ENCODE results near the gene CACNA1B.

The CACNA1B gene

GRCh38 chr9:137977571-137978261 is 100.1 kb downstream of the CACNA1B start:
- Histone ChIP-seq H3K27me3 (ENCODE audit: control insufficient read depth, insufficient read depth, low read length) (no peaks in the 10 kb centered on the region), H3K27ac (ENCODE audit: low read depth, low read length) (no peak overlapping the region), H3K9ac (ENCODE audit: low read depth, low read length) (no peak overlapping the region), H3K4me1 (ENCODE audit: control insufficient read depth, insufficient read depth, low read length) (no peaks in the 10 kb centered on the region), H3K36me3 (ENCODE audit: control insufficient read depth, insufficient read depth, low read length) (peaks cover 23% of the 10 kb centered on the region; the same call in 1 of the 2 replicates), H3K9me3 (ENCODE audit: control insufficient read depth, insufficient read depth, low read length) (no peaks in the 10 kb centered on the region), H3K4me3 (ENCODE audit: low read depth, low read length) (no peak overlapping the region)

GRCh38 chr9:137978262-137978714 is 100.7 kb downstream of the CACNA1B start:
- Histone ChIP-seq H3K4me3 (ENCODE audit: low read depth, low read length) (no peak overlapping the region), H3K9ac (ENCODE audit: low read depth, low read length) (no peak overlapping the region), H3K36me3 (ENCODE audit: control insufficient read depth, insufficient read depth, low read length) (peaks cover 26% of the 10 kb centered on the region; the same call in 1 of the 2 replicates), H3K9me3 (ENCODE audit: control insufficient read depth, insufficient read depth, low read length) (no peaks in the 10 kb centered on the region), H3K27ac (ENCODE audit: low read depth, low read length) (no peak overlapping the region), H3K4me1 (ENCODE audit: control insufficient read depth, insufficient read depth, low read length) (no peaks in the 10 kb centered on the region), H3K27me3 (ENCODE audit: control insufficient read depth, insufficient read depth, low read length) (no peaks in the 10 kb centered on the region)

- Histone ChIP-seq H3K9ac (ENCODE audit: low read depth, low read length) (no peak overlapping the region), H3K27ac (ENCODE audit: low read depth, low read length) (no peak overlapping the region), H3K4me1 (ENCODE audit: control insufficient read depth, insufficient read depth, low read length) (no peaks in the 10 kb centered on the region), H3K9me3 (ENCODE audit: control insufficient read depth, insufficient read depth, low read length) (peaks cover under 1% of the 10 kb centered on the region; the same call in 1 of the 2 replicates), H3K27me3 (ENCODE audit: control insufficient read depth, insufficient read depth, low read length) (no peaks in the 10 kb centered on the region), H3K36me3 (ENCODE audit: control insufficient read depth, insufficient read depth, low read length) (peaks cover 38% of the 10 kb centered on the region), H3K4me3 (ENCODE audit: low read depth, low read length) (no peak overlapping the region)
These were observed 104.6 kb downstream of the CACNA1B start for GRCh38 chr9:137982200-137982599.

- no peak overlapping the region for H3K9ac ChIP-seq (ENCODE audit: low read depth, low read length)
- peaks cover 14% of the 10 kb centered on the region for H3K9me3 ChIP-seq (ENCODE audit: control insufficient read depth, insufficient read depth, low read length)
- H3K27ac ChIP-seq (ENCODE audit: low read depth, low read length): no peak overlapping the region
- H3K27me3 ChIP-seq (ENCODE audit: control insufficient read depth, insufficient read depth, low read length): no peaks in the 10 kb centered on the region
- H3K4me3 ChIP-seq (ENCODE audit: low read depth, low read length): no peak overlapping the region
- H3K4me1 ChIP-seq (ENCODE audit: control insufficient read depth, insufficient read depth, low read length): no peaks in the 10 kb centered on the region
- H3K36me3 ChIP-seq (ENCODE audit: control insufficient read depth, insufficient read depth, low read length): peaks cover 33% of the 10 kb centered on the region
These were observed 106.4 kb downstream of the CACNA1B start for GRCh38 chr9:137984005-137984404.

- peaks cover 35% of the 10 kb centered on the region for H3K36me3 ChIP-seq (ENCODE audit: control insufficient read depth, insufficient read depth, low read length)
- H3K27ac ChIP-seq (ENCODE audit: low read depth, low read length): no peak overlapping the region
- no peak overlapping the region for H3K9ac ChIP-seq (ENCODE audit: low read depth, low read length)
- no peaks in the 10 kb centered on the region for H3K4me1 ChIP-seq (ENCODE audit: control insufficient read depth, insufficient read depth, low read length)
- H3K9me3 ChIP-seq (ENCODE audit: control insufficient read depth, insufficient read depth, low read length): peaks cover 20% of the 10 kb centered on the region
- H3K27me3 ChIP-seq (ENCODE audit: control insufficient read depth, insufficient read depth, low read length): no peaks in the 10 kb centered on the region
- no peak overlapping the region for H3K4me3 ChIP-seq (ENCODE audit: low read depth, low read length)
These were observed 107.1 kb downstream of the CACNA1B start for GRCh38 chr9:137984520-137985257.

GRCh38 chr9:137985637-137986071 is 108.1 kb downstream of the CACNA1B start:
- Histone ChIP-seq H3K36me3 (ENCODE audit: control insufficient read depth, insufficient read depth, low read length) (peaks cover 34% of the 10 kb centered on the region), H3K9ac (ENCODE audit: low read depth, low read length) (no peak overlapping the region), H3K4me1 (ENCODE audit: control insufficient read depth, insufficient read depth, low read length) (no peaks in the 10 kb centered on the region), H3K27ac (ENCODE audit: low read depth, low read length) (no peak overlapping the region), H3K27me3 (ENCODE audit: control insufficient read depth, insufficient read depth, low read length) (no peaks in the 10 kb centered on the region), H3K4me3 (ENCODE audit: low read depth, low read length) (no peak overlapping the region), H3K9me3 (ENCODE audit: control insufficient read depth, insufficient read depth, low read length) (peaks cover 29% of the 10 kb centered on the region)

DNA sequence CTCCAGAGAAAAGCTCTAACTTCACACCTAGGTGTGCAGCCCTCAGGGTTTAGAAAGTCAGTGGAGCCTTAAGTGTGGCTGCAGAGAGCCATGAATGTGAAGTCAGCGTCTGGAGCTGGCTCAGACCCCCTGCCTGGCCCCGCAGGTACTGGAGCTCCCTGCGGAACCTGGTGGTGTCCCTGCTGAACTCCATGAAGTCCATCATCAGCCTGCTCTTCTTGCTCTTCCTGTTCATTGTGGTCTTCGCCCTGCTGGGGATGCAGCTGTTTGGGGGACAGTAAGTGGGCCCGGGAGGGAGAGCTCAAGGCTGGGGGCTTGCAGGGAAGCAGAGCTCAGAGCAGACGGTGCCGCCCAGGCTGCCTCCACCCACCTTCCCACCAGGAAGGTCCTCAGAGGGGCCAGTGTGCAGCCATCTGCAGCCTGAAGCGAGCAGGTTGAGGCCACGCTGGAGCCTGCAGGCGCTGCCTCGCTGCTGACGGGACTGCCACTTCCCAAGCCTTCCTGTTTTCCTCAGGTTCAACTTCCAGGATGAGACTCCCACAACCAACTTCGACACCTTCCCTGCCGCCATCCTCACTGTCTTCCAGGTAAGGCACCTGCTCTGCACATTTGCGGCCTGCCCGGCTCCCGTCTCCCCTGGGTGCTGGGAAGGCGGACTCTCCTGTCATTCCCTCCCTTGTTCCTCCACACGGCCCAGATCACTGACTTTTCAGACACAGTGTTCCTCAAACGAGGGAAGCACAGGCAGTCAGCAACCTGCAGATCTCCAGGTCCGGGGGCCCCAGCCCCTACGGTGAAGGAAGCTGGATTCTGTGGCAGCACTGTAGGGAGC is 108.9 kb downstream of the CACNA1B start:
- Histone ChIP-seq H3K4me1 (ENCODE audit: control insufficient read depth, insufficient read depth, low read length) (no peaks in the 10 kb centered on the region), H3K9ac (ENCODE audit: low read depth, low read length) (no peak overlapping the region), H3K9me3 (ENCODE audit: control insufficient read depth, insufficient read depth, low read length) (peaks cover 37% of the 10 kb centered on the region), H3K36me3 (ENCODE audit: control insufficient read depth, insufficient read depth, low read length) (peaks cover 34% of the 10 kb centered on the region), H3K4me3 (ENCODE audit: low read depth, low read length) (no peak overlapping the region), H3K27me3 (ENCODE audit: control insufficient read depth, insufficient read depth, low read length) (no peaks in the 10 kb centered on the region), H3K27ac (ENCODE audit: low read depth, low read length) (no peak overlapping the region)

DNA sequence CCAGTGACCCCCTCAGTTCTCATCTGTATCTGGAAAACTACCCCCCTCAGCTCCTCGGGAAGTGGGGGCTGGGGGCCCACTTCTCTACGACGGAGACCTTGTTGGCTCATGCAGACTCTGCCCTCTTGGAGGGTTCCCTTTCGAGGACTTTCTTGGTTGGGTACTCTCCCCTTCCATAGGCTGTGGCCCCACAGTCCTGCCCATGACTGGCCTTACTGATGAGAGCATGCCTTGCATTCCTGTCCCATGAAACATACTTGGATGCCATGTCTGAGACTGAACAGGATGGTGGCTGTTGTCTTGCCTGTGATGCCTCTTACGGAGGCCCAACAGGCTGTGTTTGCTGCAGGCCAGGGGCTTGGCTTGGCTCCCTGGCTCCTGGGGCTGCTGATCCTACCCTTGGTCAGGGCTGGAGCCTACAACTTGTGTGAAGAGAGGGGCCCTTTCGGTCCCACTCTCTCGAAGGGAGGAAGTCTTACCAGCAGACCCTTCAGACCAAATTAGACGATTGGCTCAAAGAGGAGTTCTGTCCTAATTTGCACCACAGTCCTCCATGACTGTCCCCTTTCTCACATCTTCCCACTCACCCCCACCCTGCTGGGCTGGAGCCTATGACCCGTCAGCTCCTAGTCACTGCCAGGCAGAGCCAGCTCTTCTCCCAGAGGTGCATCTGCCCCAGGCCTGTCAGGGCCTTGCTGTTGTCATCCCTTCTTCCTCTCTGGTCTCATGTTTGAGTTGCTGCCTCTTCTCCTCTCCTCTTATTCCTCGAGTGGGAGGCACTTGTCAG is 109.9 kb downstream of the CACNA1B start:
- Histone ChIP-seq H3K27ac (ENCODE audit: low read depth, low read length) (no peak overlapping the region), H3K4me1 (ENCODE audit: control insufficient read depth, insufficient read depth, low read length) (no peaks in the 10 kb centered on the region), H3K36me3 (ENCODE audit: control insufficient read depth, insufficient read depth, low read length) (peaks cover 34% of the 10 kb centered on the region), H3K9me3 (ENCODE audit: control insufficient read depth, insufficient read depth, low read length) (peaks cover 46% of the 10 kb centered on the region), H3K9ac (ENCODE audit: low read depth, low read length) (no peak overlapping the region), H3K4me3 (ENCODE audit: low read depth, low read length) (no peak overlapping the region), H3K27me3 (ENCODE audit: control insufficient read depth, insufficient read depth, low read length) (no peaks in the 10 kb centered on the region)

DNA sequence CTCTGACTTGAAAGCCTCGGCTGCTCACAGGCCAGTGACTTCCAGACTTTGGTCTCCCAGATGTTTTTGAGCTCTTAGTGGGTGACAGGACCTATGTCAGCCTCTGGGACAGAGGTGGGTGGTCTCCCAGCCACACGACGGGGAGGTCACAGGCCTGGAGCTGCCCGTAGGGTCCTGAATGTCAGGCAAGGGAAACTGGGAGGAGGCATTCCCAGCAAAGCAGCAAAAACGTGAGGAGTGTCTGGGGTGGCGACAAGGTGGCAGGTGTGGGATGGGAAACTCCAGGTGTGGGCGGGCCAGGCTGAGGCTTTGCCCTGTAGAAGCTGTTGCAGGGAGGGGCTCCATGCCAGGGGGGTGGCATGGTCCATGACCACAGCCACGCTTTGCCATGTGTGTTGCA is 110.5 kb downstream of the CACNA1B start:
- no peaks in the 10 kb centered on the region for H3K4me1 ChIP-seq (ENCODE audit: control insufficient read depth, insufficient read depth, low read length)
- H3K27me3 ChIP-seq (ENCODE audit: control insufficient read depth, insufficient read depth, low read length): no peaks in the 10 kb centered on the region
- H3K27ac ChIP-seq (ENCODE audit: low read depth, low read length): no peak overlapping the region
- no peak overlapping the region for H3K9ac ChIP-seq (ENCODE audit: low read depth, low read length)
- peaks cover 31% of the 10 kb centered on the region for H3K36me3 ChIP-seq (ENCODE audit: control insufficient read depth, insufficient read depth, low read length)
- H3K4me3 ChIP-seq (ENCODE audit: low read depth, low read length): no peak overlapping the region
- peaks cover 50% of the 10 kb centered on the region for H3K9me3 ChIP-seq (ENCODE audit: control insufficient read depth, insufficient read depth, low read length)

- no peaks in the 10 kb centered on the region for H3K4me1 ChIP-seq (ENCODE audit: control insufficient read depth, insufficient read depth, low read length)
These were observed 111.1 kb downstream of the CACNA1B start for GRCh38 chr9:137988701-137989100.

More at GRCh38 chr9:137988701-137989100, 111.1 kb downstream of the CACNA1B start:
- Histone ChIP-seq H3K36me3 (ENCODE audit: control insufficient read depth, insufficient read depth, low read length) (peaks cover 28% of the 10 kb centered on the region), H3K27ac (ENCODE audit: low read depth, low read length) (no peak overlapping the region), H3K27me3 (ENCODE audit: control insufficient read depth, insufficient read depth, low read length) (no peaks in the 10 kb centered on the region), H3K9ac (ENCODE audit: low read depth, low read length) (no peak overlapping the region), H3K4me3 (ENCODE audit: low read depth, low read length) (no peak overlapping the region), H3K9me3 (ENCODE audit: control insufficient read depth, insufficient read depth, low read length) (peaks cover 56% of the 10 kb centered on the region)
